ENCODE data around the gene MAZ. TPM values are rescaled to one million over a fixed set of nuclear protein-coding genes. Genes with fewer than 3 reads are reported as not detected.

Gene MAZ
- total RNA-seq, 1 experiment from 2014 or later: 426 TPM

GRCh38 chr16:29854520-29855100 is 48.3 kb downstream of the MAZ start:
- ChIA-PET POLR2A (no interaction called here), CTCF (no interaction called here)
- no TSS peak for BruUV-seq (replicated peaks)
- H3K27me3 ChIP-seq (ENCODE audit: control insufficient read depth, insufficient read depth, low read length): no peaks in the 10 kb centered on the region
- TF ChIP-seq POLR2AphosphoS5 (IDR thresholded peaks at IDR 0.05; ENCODE audit: low read depth, low read length): no peak
- TF ChIP-seq TCF7L2 (IDR thresholded peaks at IDR 0.05; ENCODE audit: low read depth, low read length): no peak
- TF ChIP-seq REST (IDR thresholded peaks at IDR 0.05; ENCODE audit: insufficient read depth in 1 of 2, low read depth in 2 of 2, low read length in 1 of 2): no peak
- TF ChIP-seq CTCF (IDR thresholded peaks at IDR 0.05): no peak
- TF ChIP-seq SIN3A (IDR thresholded peaks at IDR 0.05; ENCODE audit: borderline replicate concordance, insufficient read depth, low read depth, low read length): no peak
- intact Hi-C loops (cut with micrococcal nuclease; ENCODE audit: unreplicated experiment): no loop called here
- no peak overlapping the region for H3K4me3 ChIP-seq (ENCODE audit: low read depth in 2 of 2, low read length in 2 of 2)
- DNase-seq (ENCODE audit: low read depth, low spot score) (no peak), ATAC-seq (peak; percentile 38)
- no peaks in the 10 kb centered on the region for H3K9me3 ChIP-seq (ENCODE audit: control insufficient read depth, insufficient read depth, low read depth, low read length)
- H3K27ac ChIP-seq (ENCODE audit: low read length): no peak overlapping the region
- H3K4me1 ChIP-seq (ENCODE audit: control insufficient read depth, insufficient read depth, low read length): no peaks in the 10 kb centered on the region
- H3K36me3 ChIP-seq (ENCODE audit: control insufficient read depth, insufficient read depth, low read length): no peaks in the 10 kb centered on the region
- in situ Hi-C loops (cut with HindIII; ENCODE audit: low pct_unique_long_range_greater_than_20kb, low sequenced_read_pairs): no loop called here

DNA sequence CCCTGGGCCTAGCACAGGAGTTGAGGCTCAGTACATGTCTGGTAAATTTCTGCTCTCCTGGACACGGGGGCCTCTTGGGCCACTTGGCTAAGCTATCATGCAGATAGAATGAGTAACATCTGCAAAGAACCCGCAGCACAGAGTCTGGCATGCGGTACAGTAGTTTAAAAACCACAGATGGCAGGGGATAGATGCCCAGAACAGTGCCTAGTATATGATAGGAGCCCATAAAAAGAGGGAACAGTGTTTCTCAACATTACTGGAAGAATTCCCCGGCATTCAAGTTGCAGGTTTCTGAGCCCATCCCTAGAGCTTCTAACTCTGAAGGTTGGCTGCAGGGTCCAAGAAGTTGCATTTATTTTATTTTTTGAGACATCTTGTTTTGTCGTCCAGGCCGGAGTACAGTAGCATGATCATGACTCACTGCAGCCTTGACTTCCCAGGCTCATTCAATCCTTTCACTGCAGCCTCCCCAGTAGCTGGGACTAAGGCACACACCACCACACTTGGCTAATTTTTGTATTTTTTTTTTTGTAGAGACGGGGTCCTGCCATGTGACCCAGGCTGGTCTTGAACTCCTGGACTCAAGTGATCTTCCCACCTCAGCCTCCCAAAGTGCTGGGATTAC is 50.9 kb downstream of the MAZ start:
- CTCF ChIA-PET: no interaction called here
- in situ Hi-C loops (cut with HindIII; ENCODE audit: low pct_unique_long_range_greater_than_20kb, low sequenced_read_pairs): no loop called here
- Histone ChIP-seq H3K36me3 (ENCODE audit: control insufficient read depth, insufficient read depth, low read length) (no peaks in the 10 kb centered on the region), H3K4me3 (ENCODE audit: low read depth in 2 of 2, low read length in 2 of 2) (no peak overlapping the region), H3K27ac (ENCODE audit: low read length) (no peak overlapping the region), H3K9me3 (ENCODE audit: control insufficient read depth, insufficient read depth, low read depth, low read length) (no peaks in the 10 kb centered on the region), H3K27me3 (ENCODE audit: control insufficient read depth, insufficient read depth, low read length) (no peaks in the 10 kb centered on the region), H3K4me1 (ENCODE audit: control insufficient read depth, insufficient read depth, low read length) (no peaks in the 10 kb centered on the region)
- TF ChIP-seq SIN3A (IDR thresholded peaks at IDR 0.05; ENCODE audit: borderline replicate concordance, insufficient read depth, low read depth, low read length) (no peak), REST (IDR thresholded peaks at IDR 0.05; ENCODE audit: insufficient read depth in 1 of 2, low read depth in 2 of 2, low read length in 1 of 2) (no peak), CTCF (IDR thresholded peaks at IDR 0.05) (no peak), POLR2AphosphoS5 (IDR thresholded peaks at IDR 0.05; ENCODE audit: low read depth, low read length) (no peak), TCF7L2 (IDR thresholded peaks at IDR 0.05; ENCODE audit: low read depth, low read length) (no peak)
- ATAC-seq: no peak
- DNase-seq (ENCODE audit: low read depth, low spot score): no peak
- BruUV-seq (replicated peaks): no TSS peak
- intact Hi-C loops (cut with micrococcal nuclease; ENCODE audit: unreplicated experiment): no loop called here
- POLR2A ChIA-PET: interaction anchor here (0.6 kb wide), 1 partner anchor 54 kb away, joined by 11 read pairs; no protein-coding TSS in a partner anchor
